ENCODE data around the gene NEU1.
A peak's percentile ranks its signal among the peaks of the same experiment; 100 is the strongest.
"Not testable (repeated sequence)": the region's sequence is repeated elsewhere in the genome, so short reads cannot be mapped to it uniquely, and the experiment has no call there.

Gene NEU1

DNA sequence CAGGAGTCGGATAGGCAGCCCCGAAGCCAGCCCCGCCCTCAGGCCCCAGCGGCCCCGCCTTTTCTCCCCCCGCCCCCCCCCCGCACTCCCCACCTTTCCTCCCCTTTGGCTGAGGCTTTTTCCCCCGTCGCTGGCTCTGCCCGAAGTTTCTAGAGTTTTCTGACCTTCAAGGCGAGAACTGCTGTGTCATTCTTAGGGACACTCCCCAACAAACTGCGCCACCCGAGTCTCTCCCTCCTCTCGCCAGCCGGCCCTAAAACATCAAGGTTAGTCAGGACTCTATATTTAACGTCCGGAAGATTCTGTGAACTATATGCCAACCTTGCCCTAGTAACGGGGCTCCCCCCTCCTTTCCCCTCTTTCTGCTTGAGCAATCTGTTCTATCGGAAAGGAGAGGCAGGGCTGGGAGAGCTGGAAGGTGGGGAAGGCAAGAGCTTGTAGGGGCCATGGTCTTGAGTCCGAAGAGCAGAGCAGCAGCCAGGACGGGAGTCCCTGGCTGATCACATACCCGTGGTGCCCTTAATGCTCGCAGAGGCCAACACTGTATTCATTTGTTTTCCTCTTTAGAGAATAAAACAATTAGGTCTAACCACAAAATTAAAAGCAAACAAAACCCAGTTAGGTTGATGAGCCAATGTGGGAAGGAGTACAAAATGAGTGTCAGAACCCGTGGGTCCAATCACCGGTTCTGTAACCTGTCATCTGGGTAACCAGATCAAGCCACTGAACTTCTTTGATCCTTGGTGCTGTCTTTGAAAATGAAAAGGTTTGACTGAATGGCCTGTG is 40.4 kb downstream of the NEU1 start:
- Histone ChIP-seq H3K4me3 (replicated peaks; ENCODE audit: insufficient read depth, low read length) (peak overlapping the region; percentile 47), H3K27ac (replicated peaks) (peak overlapping the region; percentile 75), H3K27me3 (ENCODE audit: insufficient read depth, poor library complexity, severe bottlenecking) (no peaks in the 10 kb centered on the region)
- TF ChIP-seq POLR2AphosphoS5 (IDR thresholded peaks at IDR 0.05; ENCODE audit: low read depth), result no peak
- TF ChIP-seq, protein P1, sequence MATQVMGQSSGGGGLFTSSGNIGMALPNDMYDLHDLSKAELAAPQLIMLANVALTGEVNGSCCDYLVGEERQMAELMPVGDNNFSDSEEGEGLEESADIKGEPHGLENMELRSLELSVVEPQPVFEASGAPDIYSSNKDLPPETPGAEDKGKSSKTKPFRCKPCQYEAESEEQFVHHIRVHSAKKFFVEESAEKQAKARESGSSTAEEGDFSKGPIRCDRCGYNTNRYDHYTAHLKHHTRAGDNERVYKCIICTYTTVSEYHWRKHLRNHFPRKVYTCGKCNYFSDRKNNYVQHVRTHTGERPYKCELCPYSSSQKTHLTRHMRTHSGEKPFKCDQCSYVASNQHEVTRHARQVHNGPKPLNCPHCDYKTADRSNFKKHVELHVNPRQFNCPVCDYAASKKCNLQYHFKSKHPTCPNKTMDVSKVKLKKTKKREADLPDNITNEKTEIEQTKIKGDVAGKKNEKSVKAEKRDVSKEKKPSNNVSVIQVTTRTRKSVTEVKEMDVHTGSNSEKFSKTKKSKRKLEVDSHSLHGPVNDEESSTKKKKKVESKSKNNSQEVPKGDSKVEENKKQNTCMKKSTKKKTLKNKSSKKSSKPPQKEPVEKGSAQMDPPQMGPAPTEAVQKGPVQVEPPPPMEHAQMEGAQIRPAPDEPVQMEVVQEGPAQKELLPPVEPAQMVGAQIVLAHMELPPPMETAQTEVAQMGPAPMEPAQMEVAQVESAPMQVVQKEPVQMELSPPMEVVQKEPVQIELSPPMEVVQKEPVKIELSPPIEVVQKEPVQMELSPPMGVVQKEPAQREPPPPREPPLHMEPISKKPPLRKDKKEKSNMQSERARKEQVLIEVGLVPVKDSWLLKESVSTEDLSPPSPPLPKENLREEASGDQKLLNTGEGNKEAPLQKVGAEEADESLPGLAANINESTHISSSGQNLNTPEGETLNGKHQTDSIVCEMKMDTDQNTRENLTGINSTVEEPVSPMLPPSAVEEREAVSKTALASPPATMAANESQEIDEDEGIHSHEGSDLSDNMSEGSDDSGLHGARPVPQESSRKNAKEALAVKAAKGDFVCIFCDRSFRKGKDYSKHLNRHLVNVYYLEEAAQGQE (IDR thresholded peaks at IDR 0.05; ENCODE audit: insufficient replicate concordance, low read depth), result no peak
- no peak for TF ChIP-seq SPI1 (IDR thresholded peaks at IDR 0.05; ENCODE audit: borderline replicate concordance, low read depth)
- TF ChIP-seq GABPA (IDR thresholded peaks at IDR 0.05; ENCODE audit: low read depth), result no peak
- TF ChIP-seq, protein P2, sequence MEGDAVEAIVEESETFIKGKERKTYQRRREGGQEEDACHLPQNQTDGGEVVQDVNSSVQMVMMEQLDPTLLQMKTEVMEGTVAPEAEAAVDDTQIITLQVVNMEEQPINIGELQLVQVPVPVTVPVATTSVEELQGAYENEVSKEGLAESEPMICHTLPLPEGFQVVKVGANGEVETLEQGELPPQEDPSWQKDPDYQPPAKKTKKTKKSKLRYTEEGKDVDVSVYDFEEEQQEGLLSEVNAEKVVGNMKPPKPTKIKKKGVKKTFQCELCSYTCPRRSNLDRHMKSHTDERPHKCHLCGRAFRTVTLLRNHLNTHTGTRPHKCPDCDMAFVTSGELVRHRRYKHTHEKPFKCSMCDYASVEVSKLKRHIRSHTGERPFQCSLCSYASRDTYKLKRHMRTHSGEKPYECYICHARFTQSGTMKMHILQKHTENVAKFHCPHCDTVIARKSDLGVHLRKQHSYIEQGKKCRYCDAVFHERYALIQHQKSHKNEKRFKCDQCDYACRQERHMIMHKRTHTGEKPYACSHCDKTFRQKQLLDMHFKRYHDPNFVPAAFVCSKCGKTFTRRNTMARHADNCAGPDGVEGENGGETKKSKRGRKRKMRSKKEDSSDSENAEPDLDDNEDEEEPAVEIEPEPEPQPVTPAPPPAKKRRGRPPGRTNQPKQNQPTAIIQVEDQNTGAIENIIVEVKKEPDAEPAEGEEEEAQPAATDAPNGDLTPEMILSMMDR (IDR thresholded peaks at IDR 0.05; ENCODE audit: insufficient read depth, low read length), result no peak
- DNase-seq (ENCODE audit: low read depth in 1 of 2, low spot score in 1 of 2), result peak; percentile 77 to 86

DNA sequence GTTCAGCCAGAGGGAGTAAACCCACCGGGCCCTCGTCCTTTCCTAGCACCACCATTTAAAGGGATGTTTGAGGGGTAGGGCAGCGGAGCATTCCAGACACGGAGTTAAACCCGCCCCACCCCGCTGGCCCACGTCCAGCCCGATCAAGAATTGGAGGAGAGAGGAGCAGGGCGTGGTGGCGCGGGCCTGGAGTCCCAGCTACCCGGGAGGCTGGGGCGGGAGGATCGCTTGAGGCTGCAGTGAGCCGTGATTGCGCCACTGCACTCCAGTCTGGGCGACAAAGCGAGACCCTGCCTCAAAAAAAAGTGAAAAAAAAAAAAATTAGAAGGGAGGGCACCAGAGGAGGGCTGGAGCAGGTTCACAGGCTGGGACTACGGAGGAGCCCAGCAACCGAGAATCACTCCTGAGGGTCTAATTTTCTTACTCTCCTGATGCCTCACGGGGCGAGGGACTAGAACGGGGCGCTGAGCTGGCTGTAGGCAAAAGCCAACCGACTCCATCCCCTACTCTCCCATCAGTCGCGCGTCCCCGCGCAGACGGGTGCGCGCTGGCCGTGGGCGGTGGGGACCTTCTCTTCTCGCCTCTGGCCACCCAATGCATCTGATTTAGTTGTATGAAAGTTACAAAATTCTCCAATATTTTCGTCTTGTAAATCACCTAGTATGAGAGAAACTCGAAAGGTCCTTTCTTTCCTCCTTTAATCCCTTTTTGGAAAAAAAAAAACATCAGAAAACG is 41.2 kb downstream of the NEU1 start:
- Histone ChIP-seq H3K4me3 (replicated peaks; ENCODE audit: insufficient read depth, low read length) (peak overlapping the region; percentile 47), H3K27me3 (ENCODE audit: insufficient read depth, poor library complexity, severe bottlenecking) (no peaks in the 10 kb centered on the region), H3K27ac (replicated peaks) (peak overlapping the region; percentile 75)
- TF ChIP-seq, protein P1 (IDR thresholded peaks at IDR 0.05; ENCODE audit: insufficient replicate concordance, low read depth), result no peak
- TF ChIP-seq, protein P2 (IDR thresholded peaks at IDR 0.05; ENCODE audit: insufficient read depth, low read length), result no peak
- no peak; the same call in 1 of the 2 replicates for TF ChIP-seq POLR2AphosphoS5 (IDR thresholded peaks at IDR 0.05; ENCODE audit: low read depth)
- TF ChIP-seq SPI1 (IDR thresholded peaks at IDR 0.05; ENCODE audit: borderline replicate concordance, low read depth), result no peak
- no peak for TF ChIP-seq GABPA (IDR thresholded peaks at IDR 0.05; ENCODE audit: low read depth)
- peak in 1 of 2 experiments; percentile 51 for DNase-seq (ENCODE audit: low read depth in 1 of 2, low spot score in 1 of 2)

DNA sequence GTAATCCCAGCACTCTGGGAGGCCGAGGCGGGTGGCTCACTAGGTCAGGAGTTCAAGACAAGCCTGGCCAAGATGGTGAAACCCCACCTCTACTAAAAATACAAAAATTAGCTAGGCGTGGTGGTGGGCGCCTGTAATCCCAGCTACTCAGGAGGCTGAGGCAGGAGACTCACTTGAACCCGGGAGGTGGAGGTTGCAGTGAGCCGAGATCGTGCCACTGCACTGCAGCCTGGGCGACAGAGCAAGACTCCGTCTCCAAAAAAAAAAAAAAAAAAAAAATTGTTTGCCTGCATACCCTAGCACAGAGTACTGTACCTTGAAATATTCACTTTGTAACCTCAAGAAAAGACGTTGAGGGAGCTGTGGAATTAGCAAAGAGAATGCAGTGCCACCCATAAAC is 42.2 kb downstream of the NEU1 start:
- not testable (repeated sequence) for DNase-seq (ENCODE audit: low read depth in 1 of 2, low spot score in 1 of 2); H3K4me3 ChIP-seq (replicated peaks; ENCODE audit: insufficient read depth, low read length); H3K27me3 ChIP-seq (ENCODE audit: insufficient read depth, poor library complexity, severe bottlenecking); H3K27ac ChIP-seq (replicated peaks)

DNA sequence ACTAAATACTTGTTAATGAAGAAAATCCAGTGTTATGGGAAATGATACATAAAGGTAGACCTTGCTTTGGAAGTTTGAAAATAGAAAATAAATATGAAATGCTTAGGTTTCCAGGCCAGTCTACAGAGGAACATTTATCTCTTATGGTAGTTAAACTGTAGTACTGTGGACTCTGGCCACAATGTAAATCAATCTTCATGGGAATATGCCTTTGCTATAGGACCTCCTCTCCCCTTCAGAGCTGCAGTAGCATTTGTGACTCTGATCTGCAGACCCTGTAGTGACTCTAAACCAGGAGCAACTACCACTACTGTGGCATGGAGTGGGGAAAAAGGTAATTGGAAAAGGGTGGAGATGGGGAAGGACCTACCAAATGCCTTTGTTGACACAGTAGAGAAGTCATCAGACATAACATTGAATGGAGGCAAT is 42.7 kb downstream of the NEU1 start:
- no peak for DNase-seq (ENCODE audit: low read depth in 1 of 2, low spot score in 1 of 2)
- TF ChIP-seq, protein P1 (IDR thresholded peaks at IDR 0.05; ENCODE audit: insufficient replicate concordance, low read depth), result no peak
- TF ChIP-seq SPI1 (IDR thresholded peaks at IDR 0.05; ENCODE audit: borderline replicate concordance, low read depth) (no peak), GABPA (IDR thresholded peaks at IDR 0.05; ENCODE audit: low read depth) (no peak), POLR2AphosphoS5 (IDR thresholded peaks at IDR 0.05; ENCODE audit: low read depth) (no peak)
- TF ChIP-seq, protein P2 (IDR thresholded peaks at IDR 0.05; ENCODE audit: insufficient read depth, low read length), result no peak
- Histone ChIP-seq H3K27ac (replicated peaks) (no peak overlapping the region), H3K4me3 (replicated peaks; ENCODE audit: insufficient read depth, low read length) (no peak overlapping the region), H3K27me3 (ENCODE audit: insufficient read depth, poor library complexity, severe bottlenecking) (no peaks in the 10 kb centered on the region)

DNA sequence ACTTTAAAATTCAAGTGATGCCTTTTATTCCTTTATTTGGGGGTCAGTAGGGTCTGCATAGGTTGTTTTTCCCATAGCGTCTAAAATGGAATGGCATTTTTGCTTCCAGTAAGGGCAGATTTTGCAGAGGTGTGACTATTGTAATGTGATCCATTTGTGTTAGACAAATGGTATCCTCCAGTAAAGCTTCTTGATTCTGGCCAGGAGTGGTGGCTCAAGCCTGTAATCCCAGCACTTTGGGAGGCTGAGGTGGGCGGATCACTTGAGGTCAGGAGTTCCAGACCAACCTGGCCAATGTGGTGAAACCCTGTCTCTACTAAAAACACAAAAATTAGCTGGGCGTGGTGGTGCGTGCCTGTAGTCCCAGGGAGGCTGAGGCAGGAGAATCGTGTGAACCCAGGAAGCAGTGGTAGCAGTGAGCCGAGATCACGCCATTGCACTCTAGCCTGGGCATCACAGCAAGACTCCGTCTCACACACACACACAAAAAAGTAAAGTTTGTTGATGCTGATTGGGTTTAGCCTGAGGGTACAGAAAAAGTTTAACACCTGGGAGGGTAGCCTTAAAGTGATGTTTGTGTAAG is 44.6 kb downstream of the NEU1 start:
- peak overlapping the region; percentile 85 for H3K27ac ChIP-seq (replicated peaks)
- H3K4me3 ChIP-seq (replicated peaks; ENCODE audit: insufficient read depth, low read length); DNase-seq (ENCODE audit: low read depth in 1 of 2, low spot score in 1 of 2); H3K27me3 ChIP-seq (ENCODE audit: insufficient read depth, poor library complexity, severe bottlenecking): not testable (repeated sequence)

All from HL-60 (cell line).